ENCODE data around the gene GPR153.
"Not testable (repeated sequence)": the region's sequence is repeated elsewhere in the genome, so short reads cannot be mapped to it uniquely, and the experiment has no call there.

The GPR153 gene
- 0.30 to 0.54 reads per million in 2 experiments for total RNA-seq

GRCh38 chr1:6260961-6261614 is at the start of gene GPR153:
Gene GPR153, minus strand, starts transcription at chr1:6261098. Its CDS starts 6,193 bp downstream, at chr1:6254905.
- peak; percentile 5 for DNase-seq (ENCODE audit: low read depth)

DNA sequence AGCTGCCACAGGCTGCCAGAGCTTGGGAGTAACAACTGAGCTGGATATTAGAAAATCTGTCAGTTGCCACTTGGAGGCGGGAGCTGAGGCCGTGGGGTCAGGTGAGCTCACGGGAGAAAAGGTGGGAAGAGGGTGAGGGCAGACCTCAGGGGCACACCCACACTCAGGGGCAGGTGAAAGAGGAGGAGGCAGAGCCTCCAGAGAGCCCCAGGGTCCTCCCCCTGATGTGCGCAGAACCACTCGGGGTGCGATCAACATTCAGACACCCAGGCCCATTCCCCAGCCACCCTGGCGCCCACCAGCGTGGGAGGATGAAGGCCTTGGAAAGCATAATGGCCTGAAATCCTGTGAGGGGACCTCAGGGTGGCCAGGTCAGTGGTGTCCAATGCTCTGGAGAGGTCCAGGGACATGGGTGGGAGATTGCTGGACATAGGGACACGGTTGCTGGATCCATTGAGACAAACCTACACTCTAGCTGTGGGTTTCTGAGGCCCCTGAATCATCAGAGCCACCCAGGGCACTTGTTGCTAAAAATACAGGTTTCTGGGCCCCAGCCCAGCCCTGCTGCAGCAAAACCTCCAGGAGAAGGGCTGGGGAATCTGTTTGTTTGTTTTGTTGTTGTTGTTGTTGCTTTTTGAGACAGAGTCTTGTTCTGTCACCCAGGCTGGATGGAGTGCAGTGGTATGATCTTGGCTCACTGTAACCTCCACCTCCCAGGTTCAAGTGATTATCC is 49.4 kb upstream of the GPR153 start:
- no peak for DNase-seq (ENCODE audit: low read depth)

DNA sequence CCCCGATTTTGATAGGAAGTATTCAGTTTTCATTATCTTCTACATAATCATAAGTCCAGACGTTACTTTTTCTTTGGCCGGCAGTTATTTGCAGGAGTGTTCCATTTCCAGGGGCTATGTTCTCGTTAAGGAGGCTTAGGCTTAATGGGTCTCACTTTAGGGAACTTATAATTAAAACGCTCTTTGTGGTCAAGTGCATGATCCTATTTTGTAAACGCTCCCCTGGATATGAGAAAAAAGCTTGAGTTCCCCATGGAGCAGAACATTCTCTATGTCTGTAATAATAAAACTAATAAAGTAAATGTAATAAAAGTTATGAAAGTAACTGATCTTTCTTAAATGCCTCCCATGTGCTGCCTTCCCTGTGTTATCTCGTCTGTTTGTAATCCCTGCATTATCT is 48.7 kb upstream of the GPR153 start:
- no peak for DNase-seq (ENCODE audit: low read depth)

GRCh38 chr1:6308449-6308848 is 47.6 kb upstream of the GPR153 start:
- no peak for DNase-seq (ENCODE audit: low read depth)

GRCh38 chr1:6307682-6308081 is 46.8 kb upstream of the GPR153 start:
- not testable (repeated sequence) for DNase-seq (ENCODE audit: low read depth)

DNA sequence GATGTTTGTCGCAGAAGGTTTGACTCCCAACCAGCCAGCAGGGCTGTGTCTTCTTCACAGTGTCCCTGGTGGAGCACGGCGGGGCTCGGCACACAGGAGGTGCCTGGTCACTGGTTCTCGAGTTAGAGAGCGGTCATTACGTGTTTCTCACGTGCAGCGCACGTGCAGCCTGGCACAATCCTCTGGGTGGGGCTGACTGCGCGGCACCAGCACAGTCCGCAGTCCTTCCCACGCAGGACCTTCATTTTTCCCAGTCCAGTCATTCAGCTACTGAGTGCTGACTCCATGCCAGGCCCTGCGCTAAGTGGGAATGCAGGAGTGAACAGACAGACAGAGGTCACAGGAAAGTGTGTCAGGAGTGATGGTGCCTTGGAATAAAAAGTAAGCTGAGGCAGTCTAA is 46.2 kb upstream of the GPR153 start:
- DNase-seq (ENCODE audit: low read depth), result no peak

DNA sequence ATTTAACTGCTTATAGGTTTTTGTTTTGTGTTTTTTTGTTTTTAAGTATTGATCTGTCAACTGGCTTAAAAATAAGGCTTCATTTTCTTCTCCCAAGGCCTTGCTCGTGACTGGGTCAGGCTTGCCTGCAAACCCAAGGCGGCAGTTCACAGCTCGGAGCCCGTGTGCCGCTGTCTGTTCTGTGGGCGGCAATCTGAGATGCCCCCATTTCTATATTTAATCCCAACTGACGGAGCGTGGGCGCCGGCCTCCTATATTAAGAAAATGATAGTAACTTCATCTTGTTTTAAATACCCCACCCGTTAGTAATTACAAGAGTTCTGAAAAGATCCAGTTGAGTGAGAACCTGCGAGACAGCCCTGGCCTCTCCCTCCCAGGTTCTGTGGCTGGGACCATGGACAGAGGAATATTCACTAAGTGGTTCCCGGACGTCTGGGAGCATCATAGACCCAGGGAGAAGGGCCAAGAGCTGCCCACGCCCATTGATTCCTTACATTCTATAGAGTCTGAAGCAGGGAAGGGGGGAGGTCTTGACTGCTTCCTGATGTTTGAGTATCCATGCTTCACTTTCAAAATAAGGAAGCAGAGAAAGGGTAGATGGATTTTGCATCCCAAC is 42.6 kb upstream of the GPR153 start:
- no peak for DNase-seq (ENCODE audit: low read depth)

DNA sequence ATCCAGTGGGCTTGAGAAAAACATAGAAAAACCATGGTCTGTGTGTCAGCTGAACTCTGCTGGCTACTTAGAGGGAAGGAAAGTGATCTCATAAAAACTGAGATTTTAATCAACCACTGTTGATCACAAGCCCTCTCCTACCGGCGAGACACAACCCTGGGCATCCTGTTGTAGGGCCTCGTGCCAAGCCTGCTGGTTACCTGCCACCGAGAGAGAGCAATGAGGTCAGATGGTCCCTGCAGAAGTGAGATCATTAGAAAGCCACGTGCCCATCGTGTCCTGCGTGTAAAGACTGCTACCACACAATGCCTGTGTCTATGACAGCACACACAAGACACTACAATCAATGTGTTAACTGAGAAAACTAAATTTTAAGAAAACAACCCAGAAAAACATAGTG is 41.7 kb upstream of the GPR153 start:
- no peak for DNase-seq (ENCODE audit: low read depth)

DNA sequence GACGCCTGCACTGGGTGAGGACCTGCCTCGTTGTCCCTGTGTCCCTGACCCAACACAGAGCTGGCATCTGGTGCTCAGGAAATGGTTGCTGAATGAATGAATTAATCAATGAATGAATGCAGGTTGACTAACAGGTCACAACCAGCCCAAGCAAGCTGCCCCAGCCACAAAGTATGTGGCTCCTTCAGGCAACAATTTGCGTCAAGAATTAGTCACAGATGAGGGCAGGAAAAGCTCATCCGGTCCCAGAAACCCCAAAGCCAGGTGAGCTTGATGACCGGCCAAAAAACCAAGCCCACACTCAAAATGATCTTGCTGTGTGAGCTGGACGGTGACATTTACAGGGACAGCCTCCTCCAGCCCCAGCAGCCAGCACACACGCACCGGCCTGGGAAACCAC is 40.6 kb upstream of the GPR153 start:
- no peak for DNase-seq (ENCODE audit: low read depth)

GRCh38 chr1:6300342-6301048 is 39.6 kb upstream of the GPR153 start:
- DNase-seq (ENCODE audit: low read depth), result no peak

DNA sequence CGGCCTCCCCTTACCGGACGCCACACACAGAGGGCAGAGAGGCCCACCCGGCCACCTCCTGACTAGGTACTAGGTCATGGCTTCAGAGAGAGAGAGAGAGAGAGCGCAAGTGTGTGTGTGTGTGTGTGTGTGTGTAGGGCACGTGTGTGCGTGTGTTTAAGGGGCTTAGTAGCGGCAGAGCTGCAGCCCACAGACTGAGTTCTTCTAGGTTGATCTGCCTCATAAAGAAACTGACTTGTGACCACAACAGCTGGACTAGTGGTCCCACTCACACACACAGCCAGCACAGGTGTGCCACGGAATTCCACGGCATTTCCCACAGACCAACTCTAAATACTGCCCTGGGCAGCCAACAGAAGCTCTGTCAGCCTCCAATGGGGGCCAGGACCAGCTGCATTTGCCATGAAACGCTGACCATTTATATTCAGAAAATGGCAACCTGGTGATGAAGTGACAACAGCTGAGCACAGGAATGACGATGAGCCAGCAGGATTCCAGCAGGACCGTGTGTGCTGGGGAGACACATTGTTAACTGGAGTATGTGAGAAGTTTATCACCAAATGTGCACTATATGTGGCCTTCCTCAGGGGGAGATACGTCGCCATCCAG is 38.8 kb upstream of the GPR153 start:
- DNase-seq (ENCODE audit: low read depth), result no peak

- DNase-seq (ENCODE audit: low read depth), result no peak
Measured at GRCh38 chr1:6298940-6299465, 38.1 kb upstream of the GPR153 start.

- no peak for DNase-seq (ENCODE audit: low read depth)
Measured at GRCh38 chr1:6298530-6298929, 37.6 kb upstream of the GPR153 start.

DNA sequence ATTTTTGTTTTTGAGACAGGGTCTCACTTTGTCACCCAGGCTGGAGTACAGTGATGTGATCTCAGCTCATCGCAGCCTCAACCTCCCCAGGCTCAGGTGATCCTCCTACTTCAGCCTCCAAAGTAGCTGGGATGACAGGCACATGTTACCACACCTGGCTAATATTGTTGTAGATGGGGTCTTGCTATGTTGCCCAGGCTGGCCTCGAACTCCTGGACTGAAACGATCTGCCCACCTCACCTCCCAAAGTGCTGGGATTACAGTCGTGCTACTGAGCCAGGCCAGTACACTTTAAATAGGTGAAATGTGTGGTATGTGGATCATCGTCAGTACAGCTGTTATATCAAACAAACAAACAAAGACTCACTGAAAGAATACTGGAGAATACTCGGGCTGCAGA is 35.0 kb upstream of the GPR153 start:
- no peak for DNase-seq (ENCODE audit: low read depth)

DNA sequence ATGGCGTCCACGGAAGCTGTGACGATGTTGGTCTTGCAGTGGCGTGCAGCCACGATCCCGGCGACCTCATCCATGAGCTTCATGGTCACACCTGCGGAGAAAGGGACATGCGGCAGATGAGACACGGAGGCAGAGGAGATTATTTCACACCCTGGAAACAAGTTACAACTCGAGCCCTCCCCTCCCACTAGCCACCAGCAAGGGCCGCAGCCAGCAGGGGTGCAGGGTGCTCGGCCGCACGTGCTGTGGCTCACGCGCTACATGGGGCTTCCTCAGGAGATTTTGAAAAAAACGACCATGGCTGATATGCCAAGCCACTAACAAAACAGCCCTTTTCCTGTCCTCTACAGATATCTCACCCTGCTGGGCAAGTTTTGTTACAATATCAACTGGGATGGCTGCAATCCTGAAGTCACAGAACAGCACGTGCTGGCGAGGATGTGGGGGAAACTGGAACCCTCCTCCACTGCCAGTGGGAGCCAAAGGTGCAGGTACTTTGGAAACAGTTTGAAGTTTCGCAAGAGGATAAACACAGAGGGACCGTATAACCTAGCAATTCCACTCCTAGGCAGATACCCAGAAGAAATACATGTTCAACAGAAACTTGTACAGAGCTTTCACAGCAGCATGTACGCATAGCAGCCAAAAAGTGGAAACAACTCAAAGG is 34.1 kb upstream of the GPR153 start:
- no peak for DNase-seq (ENCODE audit: low read depth)

GRCh38 chr1:6294080-6294889 is 33.4 kb upstream of the GPR153 start:
- DNase-seq (ENCODE audit: low read depth), result no peak

GRCh38 chr1:6292102-6292501 is 31.2 kb upstream of the GPR153 start:
- no peak for DNase-seq (ENCODE audit: low read depth)

- no peak for DNase-seq (ENCODE audit: low read depth)
Measured at GRCh38 chr1:6288665-6289064, 27.8 kb upstream of the GPR153 start.

DNA sequence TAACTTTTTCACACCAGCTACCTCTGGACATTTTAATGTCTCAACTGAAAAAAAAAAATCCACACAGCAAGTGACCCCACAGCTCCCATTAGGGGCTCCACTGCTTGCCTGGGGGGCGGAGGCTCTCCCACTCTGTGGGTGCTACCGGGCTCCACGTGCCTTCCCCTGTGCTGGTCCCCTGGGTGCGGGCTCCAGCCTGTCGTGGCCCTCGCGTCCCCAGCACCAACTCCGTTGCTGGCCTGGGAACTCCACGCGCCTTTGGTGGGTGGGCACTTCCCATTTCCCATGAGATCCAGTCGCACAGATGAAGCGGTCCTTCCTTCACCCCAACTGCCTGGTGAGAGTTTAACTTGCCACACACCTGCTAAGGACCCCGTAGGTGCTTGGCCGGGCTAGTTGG is 27.1 kb upstream of the GPR153 start:
- no peak for DNase-seq (ENCODE audit: low read depth)

DNA sequence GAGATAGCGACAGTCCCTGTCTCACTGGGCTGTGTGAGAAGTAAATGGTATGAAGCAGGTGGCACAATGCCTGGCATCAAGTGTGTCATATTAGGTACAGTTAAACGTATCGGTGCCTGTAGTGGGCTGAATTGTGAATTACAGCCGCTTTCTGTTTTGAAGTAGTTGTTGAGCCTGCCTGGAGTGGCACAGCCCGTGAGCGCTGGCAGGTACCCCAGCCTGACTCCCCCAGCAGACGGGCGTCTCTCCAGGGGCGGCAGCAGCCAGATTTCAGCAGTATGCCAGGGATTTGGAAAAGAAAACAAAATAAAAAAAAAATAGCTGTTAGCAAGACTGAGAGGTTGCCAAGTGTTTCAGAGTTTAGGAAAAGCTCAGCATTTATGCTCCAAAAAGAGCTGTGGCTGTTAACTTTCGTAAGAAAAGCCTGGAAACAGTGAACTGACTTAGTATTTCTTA is 26.6 kb upstream of the GPR153 start:
- DNase-seq (ENCODE audit: low read depth), result no peak

All from T follicular helper cell (primary cell).